Measurements from ENCODE around the gene TMEM184B. TPM values are rescaled to one million over a fixed set of nuclear protein-coding genes. Genes with fewer than 3 reads are reported as not detected.

TMEM184B gene
- total RNA-seq, 1 donor from 2014 or later: 121 TPM

DNA sequence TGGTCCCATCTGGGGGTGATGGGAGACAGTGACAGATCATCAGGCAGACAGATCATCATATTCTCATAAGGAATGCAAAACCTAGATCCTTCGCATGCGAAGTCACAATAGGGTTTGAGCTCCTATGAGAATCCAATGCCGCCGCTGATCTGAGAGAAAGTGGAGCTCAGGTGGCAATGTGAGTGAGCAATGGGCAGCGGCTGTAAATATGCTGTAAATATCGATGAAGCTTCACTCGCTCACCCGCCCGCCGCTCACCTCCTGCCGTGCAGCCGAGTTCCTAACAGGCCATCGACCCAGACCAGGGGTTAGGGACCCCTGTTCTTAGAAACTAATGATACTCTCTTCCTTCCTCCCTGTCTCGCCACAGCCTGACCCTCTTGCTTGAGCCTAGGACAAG is 81.8 kb downstream of the TMEM184B start:
- H3K4me1 Mint-ChIP-seq (ENCODE audit: low read depth): peaks cover 23% of the 10 kb centered on the region
- H3K36me3 Mint-ChIP-seq (ENCODE audit: low read depth): no peaks in the 10 kb centered on the region
- no peak for TF ChIP-seq CTCF (IDR thresholded peaks at IDR 0.05)
- no peak overlapping the region for H3K4me3 Mint-ChIP-seq (ENCODE audit: unreplicated experiment)
- DNase-seq (ENCODE audit: low spot score): no peak
- no peaks in the 10 kb centered on the region for H3K9me3 Mint-ChIP-seq (ENCODE audit: low read depth)
- H3K27me3 Mint-ChIP-seq (ENCODE audit: low read depth): no peaks in the 10 kb centered on the region
- H3K27ac Mint-ChIP-seq (ENCODE audit: unreplicated experiment): no peak overlapping the region

DNA sequence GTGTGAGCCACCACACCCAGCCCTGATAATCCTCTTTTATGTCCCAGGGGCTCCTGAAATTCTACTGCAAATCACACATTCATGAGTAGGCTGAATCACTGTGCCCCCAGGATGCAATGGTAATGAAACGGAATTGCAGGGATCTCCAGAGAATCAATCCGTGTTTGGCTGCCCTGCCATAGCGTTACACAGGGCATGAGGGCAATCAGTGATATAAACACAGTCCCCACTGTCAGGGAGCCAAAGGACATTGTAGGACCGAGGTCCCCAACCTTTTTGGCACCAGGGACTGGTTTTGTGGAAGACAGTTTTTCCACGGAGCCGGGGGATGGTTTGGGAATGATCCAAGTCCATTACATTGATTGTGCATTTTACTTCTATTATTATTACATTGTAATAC is 82.2 kb downstream of the TMEM184B start:
- H3K4me3 Mint-ChIP-seq (ENCODE audit: unreplicated experiment): no peak overlapping the region
- peaks cover 23% of the 10 kb centered on the region for H3K4me1 Mint-ChIP-seq (ENCODE audit: low read depth)
- no peak overlapping the region for H3K27ac Mint-ChIP-seq (ENCODE audit: unreplicated experiment)
- no peaks in the 10 kb centered on the region for H3K9me3 Mint-ChIP-seq (ENCODE audit: low read depth)
- H3K36me3 Mint-ChIP-seq (ENCODE audit: low read depth): no peaks in the 10 kb centered on the region
- H3K27me3 Mint-ChIP-seq (ENCODE audit: low read depth): no peaks in the 10 kb centered on the region
- TF ChIP-seq CTCF (IDR thresholded peaks at IDR 0.05): no peak
- no peak for DNase-seq (ENCODE audit: low spot score)

- no peaks in the 10 kb centered on the region for H3K36me3 Mint-ChIP-seq (ENCODE audit: low read depth)
- H3K27me3 Mint-ChIP-seq (ENCODE audit: low read depth): no peaks in the 10 kb centered on the region
- no peak for TF ChIP-seq CTCF (IDR thresholded peaks at IDR 0.05)
- no peak overlapping the region for H3K27ac Mint-ChIP-seq (ENCODE audit: unreplicated experiment)
- DNase-seq (ENCODE audit: low spot score): no peak
- no peaks in the 10 kb centered on the region for H3K9me3 Mint-ChIP-seq (ENCODE audit: low read depth)
- no peak overlapping the region for H3K4me3 Mint-ChIP-seq (ENCODE audit: unreplicated experiment)
- H3K4me1 Mint-ChIP-seq (ENCODE audit: low read depth): peaks cover 14% of the 10 kb centered on the region
Measured at GRCh38 chr22:38189104-38189503, 83.7 kb downstream of the TMEM184B start.

DNA sequence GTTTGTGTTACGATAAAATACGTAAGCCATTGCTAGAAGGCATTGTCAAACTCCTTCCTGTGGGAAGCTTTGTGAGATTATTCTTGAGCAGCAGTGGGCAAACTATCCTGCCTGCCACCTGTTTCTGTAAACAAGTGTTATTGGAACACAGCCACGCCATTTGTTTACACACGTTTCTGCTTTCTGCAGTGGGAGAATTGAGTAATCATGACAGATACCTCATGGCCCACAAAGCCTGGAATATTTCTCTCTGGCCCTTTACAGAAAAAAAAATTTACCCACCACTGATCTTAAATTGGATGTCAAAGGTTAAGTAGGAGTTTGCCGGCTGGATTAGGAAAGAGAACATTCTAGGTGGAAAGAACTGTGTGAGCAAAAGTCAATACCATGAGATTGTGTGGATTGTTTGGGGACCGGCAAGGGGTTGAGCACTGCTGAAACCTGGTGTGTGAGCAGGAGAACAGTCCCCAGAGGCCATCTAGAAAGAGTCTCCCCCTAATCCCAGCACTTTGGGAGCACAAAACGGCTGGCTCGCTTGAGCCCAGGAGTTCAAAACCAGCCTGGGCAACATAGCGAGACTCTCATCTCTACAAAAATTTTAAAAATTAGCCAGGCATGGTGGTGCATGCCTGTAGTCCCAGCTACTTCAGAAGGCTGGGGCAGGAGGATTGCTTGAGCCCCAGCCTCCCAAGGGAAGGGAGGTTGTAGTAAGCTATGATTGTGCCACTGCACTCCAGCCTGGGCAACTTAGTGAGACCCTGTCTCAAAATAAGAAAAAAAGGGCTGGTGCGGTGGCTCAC is 85.2 kb downstream of the TMEM184B start:
- Mint-ChIP-seq H3K4me1 (ENCODE audit: low read depth) (peaks cover 11% of the 10 kb centered on the region), H3K4me3 (ENCODE audit: unreplicated experiment) (no peak overlapping the region), H3K27ac (ENCODE audit: unreplicated experiment) (no peak overlapping the region), H3K36me3 (ENCODE audit: low read depth) (no peaks in the 10 kb centered on the region), H3K27me3 (ENCODE audit: low read depth) (no peaks in the 10 kb centered on the region), H3K9me3 (ENCODE audit: low read depth) (no peaks in the 10 kb centered on the region)
- no peak for TF ChIP-seq CTCF (IDR thresholded peaks at IDR 0.05)
- no peak for DNase-seq (ENCODE audit: low spot score)

- H3K27ac Mint-ChIP-seq (ENCODE audit: unreplicated experiment): no peak overlapping the region
- peaks cover 8% of the 10 kb centered on the region for H3K4me1 Mint-ChIP-seq (ENCODE audit: low read depth)
- no peaks in the 10 kb centered on the region for H3K27me3 Mint-ChIP-seq (ENCODE audit: low read depth)
- H3K36me3 Mint-ChIP-seq (ENCODE audit: low read depth): no peaks in the 10 kb centered on the region
- no peaks in the 10 kb centered on the region for H3K9me3 Mint-ChIP-seq (ENCODE audit: low read depth)
- no peak for TF ChIP-seq CTCF (IDR thresholded peaks at IDR 0.05)
- no peak for DNase-seq (ENCODE audit: low spot score)
- H3K4me3 Mint-ChIP-seq (ENCODE audit: unreplicated experiment): no peak overlapping the region
Measured at GRCh38 chr22:38186429-38186828, 86.4 kb downstream of the TMEM184B start.

All from chondrocyte (in vitro differentiated cells).